GM12878 (cell line): ENCODE data around the gene PRKG1.

Experiments
- CBX3 ChIP-seq: fragments of 200-600 bp; sonication (generic); IDR thresholded peaks from 2 replicates; pipeline ENCODE4 v1.6.1; 2016; ENCODE audit warnings: low read depth, borderline replicate concordance
- DPF2 ChIP-seq: fragments of 450-650 bp; IDR thresholded peaks from 2 replicates; pipeline ENCODE4 v1.6.1; 2017; ENCODE audit warnings: mild to moderate bottlenecking
- TF ChIP-seq, protein P1 (sequence below), 3 experiments: IDR thresholded peaks in 2 of 3; conservative IDR thresholded peaks in 1 of 3; 2 replicates each; pipeline ENCODE4 v1.5.1; 2011; ENCODE audit warnings: low read depth in 3 of 3, low read length in 3 of 3, mild to moderate bottlenecking in 3 of 3, control low read depth in 2 of 3, moderate library complexity in 2 of 3, inconsistent platforms in 1 of 3, mixed read lengths in 1 of 3; ENCODE audit not compliant: control insufficient read depth in 2 of 3, insufficient read depth in 1 of 3; ENCODE audit errors: extremely low read depth in 1 of 3

GRCh38 chr10:51926337-51926736 is 852.0 kb downstream of the PRKG1 start:
- TF ChIP-seq DPF2 (no peak), CBX3 (no peak)
- TF ChIP-seq, protein P1, sequence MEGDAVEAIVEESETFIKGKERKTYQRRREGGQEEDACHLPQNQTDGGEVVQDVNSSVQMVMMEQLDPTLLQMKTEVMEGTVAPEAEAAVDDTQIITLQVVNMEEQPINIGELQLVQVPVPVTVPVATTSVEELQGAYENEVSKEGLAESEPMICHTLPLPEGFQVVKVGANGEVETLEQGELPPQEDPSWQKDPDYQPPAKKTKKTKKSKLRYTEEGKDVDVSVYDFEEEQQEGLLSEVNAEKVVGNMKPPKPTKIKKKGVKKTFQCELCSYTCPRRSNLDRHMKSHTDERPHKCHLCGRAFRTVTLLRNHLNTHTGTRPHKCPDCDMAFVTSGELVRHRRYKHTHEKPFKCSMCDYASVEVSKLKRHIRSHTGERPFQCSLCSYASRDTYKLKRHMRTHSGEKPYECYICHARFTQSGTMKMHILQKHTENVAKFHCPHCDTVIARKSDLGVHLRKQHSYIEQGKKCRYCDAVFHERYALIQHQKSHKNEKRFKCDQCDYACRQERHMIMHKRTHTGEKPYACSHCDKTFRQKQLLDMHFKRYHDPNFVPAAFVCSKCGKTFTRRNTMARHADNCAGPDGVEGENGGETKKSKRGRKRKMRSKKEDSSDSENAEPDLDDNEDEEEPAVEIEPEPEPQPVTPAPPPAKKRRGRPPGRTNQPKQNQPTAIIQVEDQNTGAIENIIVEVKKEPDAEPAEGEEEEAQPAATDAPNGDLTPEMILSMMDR (IDR thresholded peaks at IDR 0.05 in 2 of 3, conservative IDR thresholded peaks at IDR 0.05 in 1 of 3; ENCODE audit: control insufficient read depth in 2 of 3, extremely low read depth in 1 of 3, insufficient read depth in 1 of 3, low read depth in 3 of 3, low read length in 3 of 3), result no peak
